Measurements from ENCODE around the gene GRIK1.

Gene GRIK1

DNA sequence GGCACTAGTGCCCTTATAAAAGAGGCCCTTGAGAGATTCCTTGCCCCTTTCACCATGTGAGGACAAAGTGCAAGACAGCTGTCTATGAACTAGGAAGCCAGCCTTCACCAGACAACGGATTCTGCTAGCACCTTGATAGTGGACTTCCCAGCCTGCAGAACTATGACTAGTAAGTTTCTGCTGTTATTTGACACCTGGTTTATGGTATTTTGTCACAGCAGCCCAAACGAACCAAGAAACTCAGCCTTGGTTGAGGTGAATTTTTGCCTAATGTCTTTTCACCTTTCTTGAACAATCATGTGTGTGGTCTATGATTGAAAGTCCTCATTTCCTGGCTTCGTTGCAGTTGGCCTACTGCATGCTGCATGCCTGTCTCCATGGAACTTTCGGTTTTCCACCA, 302.2 kb downstream of the GRIK1 start:
- no peak overlapping the region for H3K4me3 ChIP-seq (ENCODE audit: low read depth, low read length)
- DNase-seq (ENCODE audit: low read depth), result no peak
- TF ChIP-seq, protein P1, sequence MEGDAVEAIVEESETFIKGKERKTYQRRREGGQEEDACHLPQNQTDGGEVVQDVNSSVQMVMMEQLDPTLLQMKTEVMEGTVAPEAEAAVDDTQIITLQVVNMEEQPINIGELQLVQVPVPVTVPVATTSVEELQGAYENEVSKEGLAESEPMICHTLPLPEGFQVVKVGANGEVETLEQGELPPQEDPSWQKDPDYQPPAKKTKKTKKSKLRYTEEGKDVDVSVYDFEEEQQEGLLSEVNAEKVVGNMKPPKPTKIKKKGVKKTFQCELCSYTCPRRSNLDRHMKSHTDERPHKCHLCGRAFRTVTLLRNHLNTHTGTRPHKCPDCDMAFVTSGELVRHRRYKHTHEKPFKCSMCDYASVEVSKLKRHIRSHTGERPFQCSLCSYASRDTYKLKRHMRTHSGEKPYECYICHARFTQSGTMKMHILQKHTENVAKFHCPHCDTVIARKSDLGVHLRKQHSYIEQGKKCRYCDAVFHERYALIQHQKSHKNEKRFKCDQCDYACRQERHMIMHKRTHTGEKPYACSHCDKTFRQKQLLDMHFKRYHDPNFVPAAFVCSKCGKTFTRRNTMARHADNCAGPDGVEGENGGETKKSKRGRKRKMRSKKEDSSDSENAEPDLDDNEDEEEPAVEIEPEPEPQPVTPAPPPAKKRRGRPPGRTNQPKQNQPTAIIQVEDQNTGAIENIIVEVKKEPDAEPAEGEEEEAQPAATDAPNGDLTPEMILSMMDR (IDR thresholded peaks at IDR 0.05; ENCODE audit: low read depth, low read length, missing control alignments), result no peak

GRCh38 chr21:29637134-29637533, 302.7 kb downstream of the GRIK1 start:
- TF ChIP-seq, protein P1 (IDR thresholded peaks at IDR 0.05; ENCODE audit: low read depth, low read length, missing control alignments), result no peak
- H3K4me3 ChIP-seq (ENCODE audit: low read depth, low read length), result no peak overlapping the region
- no peak for DNase-seq (ENCODE audit: low read depth)

DNA sequence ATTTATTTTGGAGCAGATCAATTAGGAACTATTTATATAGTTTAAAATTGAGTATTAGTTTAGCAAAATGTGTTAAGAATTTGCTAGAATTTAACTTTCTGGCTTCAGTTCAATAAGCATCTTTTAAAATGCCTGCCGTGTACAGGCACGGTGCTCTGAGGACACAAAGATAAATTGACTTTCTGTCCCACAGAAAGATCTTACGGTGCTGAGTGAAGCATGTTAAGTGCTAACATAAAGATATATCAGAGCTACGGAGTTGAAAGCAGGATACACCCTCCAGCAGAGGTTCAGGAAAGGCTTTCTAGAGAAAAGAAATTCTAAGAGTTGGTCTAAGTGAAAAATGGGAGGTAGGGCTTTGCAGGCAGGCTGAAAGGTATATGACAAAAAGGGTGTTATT, 305.4 kb downstream of the GRIK1 start:
- TF ChIP-seq, protein P1 (IDR thresholded peaks at IDR 0.05; ENCODE audit: low read depth, low read length, missing control alignments), result no peak
- DNase-seq (ENCODE audit: low read depth), result no peak
- H3K4me3 ChIP-seq (ENCODE audit: low read depth, low read length), result no peak overlapping the region

DNA sequence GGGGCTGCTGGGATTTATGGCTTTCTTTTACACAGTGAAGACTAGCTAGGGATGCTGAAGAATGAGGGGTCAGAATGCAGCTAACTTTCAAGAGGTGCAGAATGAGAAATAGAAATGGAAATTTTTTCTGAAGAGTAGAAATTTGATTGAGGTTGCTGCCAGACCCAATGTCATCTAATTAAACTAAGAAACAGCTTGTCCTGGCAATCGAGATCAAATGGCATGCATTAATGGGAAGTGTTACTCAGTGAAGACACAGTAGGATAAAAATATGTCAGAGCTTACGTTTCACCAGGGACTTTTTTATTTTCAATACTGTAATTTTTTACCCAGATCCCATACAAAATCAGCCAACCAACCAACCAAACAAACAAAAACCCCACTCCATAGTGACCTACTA, 306.0 kb downstream of the GRIK1 start:
- no peak overlapping the region for H3K4me3 ChIP-seq (ENCODE audit: low read depth, low read length)
- no peak for DNase-seq (ENCODE audit: low read depth)
- TF ChIP-seq, protein P1 (IDR thresholded peaks at IDR 0.05; ENCODE audit: low read depth, low read length, missing control alignments), result no peak

DNA sequence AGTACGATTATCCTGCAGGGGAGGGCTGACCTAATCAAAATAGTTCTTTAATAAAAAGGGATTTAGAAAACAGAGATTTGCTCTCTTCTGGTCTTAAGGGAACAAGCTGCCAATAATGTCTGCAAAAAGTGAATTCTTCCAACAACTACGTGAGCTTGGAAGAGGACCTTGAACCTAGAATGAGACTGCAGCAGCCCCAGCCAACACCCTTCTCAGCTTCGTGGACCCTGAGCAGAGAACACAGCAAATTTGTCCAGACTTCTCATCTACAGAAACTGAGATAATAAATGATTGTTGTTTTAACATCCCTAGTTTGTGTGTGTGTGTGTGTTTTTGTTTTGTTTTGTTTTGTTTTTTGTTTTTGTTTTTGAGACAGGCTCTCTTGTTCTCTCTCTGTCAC, 309.4 kb downstream of the GRIK1 start:
- TF ChIP-seq, protein P1 (IDR thresholded peaks at IDR 0.05; ENCODE audit: low read depth, low read length, missing control alignments), result no peak
- no peak for DNase-seq (ENCODE audit: low read depth)

GRCh38 chr21:29627905-29628304, 311.9 kb downstream of the GRIK1 start:
- DNase-seq (ENCODE audit: low read depth), result no peak
- H3K4me3 ChIP-seq (ENCODE audit: low read depth, low read length), result no peak overlapping the region
- TF ChIP-seq, protein P1 (IDR thresholded peaks at IDR 0.05; ENCODE audit: low read depth, low read length, missing control alignments), result no peak

More for the DNA sequence above, 309.4 kb downstream of the GRIK1 start:
- no peak overlapping the region for H3K4me3 ChIP-seq (ENCODE audit: low read depth, low read length)

- no peak for DNase-seq (ENCODE audit: low read depth)
These were observed 312.9 kb downstream of the GRIK1 start for GRCh38 chr21:29626801-29627470.

More at GRCh38 chr21:29626801-29627470, 312.9 kb downstream of the GRIK1 start:
- no peak overlapping the region for H3K4me3 ChIP-seq (ENCODE audit: low read depth, low read length)
- TF ChIP-seq, protein P1 (IDR thresholded peaks at IDR 0.05; ENCODE audit: low read depth, low read length, missing control alignments), result no peak
